Pancreas (tissue), 10 donors: ENCODE data around the gene CCDC116. TPM values are rescaled to one million over a fixed set of nuclear protein-coding genes. Genes with fewer than 3 reads are reported as not detected.

Experiments
- ATAC-seq, 4 donors: fragments of 200-7000 bp; cut with Tn5 transposase; one replicate each; pipeline versions ENCODE4 v1.8.0 to v1.9.1; 2020; ENCODE audit warnings: mild to moderate bottlenecking in 4 of 4, moderate library complexity in 4 of 4
- DNase-seq, 6 donors: peaks; one replicate each; pipeline ENCODE4 v3.0.0-alpha.2; 2020
- FAIRE-seq: peaks from 2 replicates; lab custom pipeline; 2012; peaks lifted over from hg19 to GRCh38; lab: Jason Lieb, UNC
- H3K27ac ChIP-seq, 4 donors: fragments of 200-600 bp; sonication (generic); 1 replicate in 3 of 4; 2 replicates in 1 of 4; pipeline versions ENCODE4 v1.5.0 to v1.8.0; 2020
- H3K27me3 ChIP-seq, 4 donors: fragments of 200-600 bp; one replicate each; pipeline ENCODE4 v1.8.0; 2021
- H3K36me3 ChIP-seq, 3 donors: fragments of 200-600 bp; sonication (generic) in 1 of 3; one replicate each; pipeline versions ENCODE4 v1.5.0 to v1.8.0; 2020 to 2021
- H3K4me1 ChIP-seq, 3 donors: fragments of 200-600 bp; one replicate each; pipeline ENCODE4 v1.8.0; 2021
- H3K4me3 ChIP-seq, 4 donors: fragments of 200-600 bp; sonication (generic) in 2 of 4; one replicate each; pipeline versions ENCODE4 v1.5.0 to v1.8.0; 2020 to 2021
- H3K9me3 ChIP-seq, 4 donors: fragments of 200-600 bp; one replicate each; pipeline ENCODE4 v1.8.0; 2021
- CTCF ChIP-seq, 4 donors: fragments of 200-600 bp; sonication (generic) in 3 of 4; IDR thresholded peaks; one replicate each; pipeline versions ENCODE4 v1.5.0 to v1.8.0; 2021; ENCODE audit warnings: antibody characterized with exemption in 4 of 4
- WGBS, 2 donors: extraction: QIAGEN DNeasy Blood & Tissue Kit; methylation state at CpG; one replicate each; pipeline ENCODE4 v1.1.7; 2013; 5-methylcytosine and 5-hydroxymethylcytosine counted together
- intact Hi-C, 3 donors: fragments of 100-400 bp; cut with DNase I; formaldehyde crosslinking; loops; one replicate each; pipeline versions ENCODE4 v1.11.1 to v1.14.2; 2022
- polyA plus RNA-seq, 2 donors: library from polyadenylated mRNA; stranded (reverse); fragments of 200-250 nt; gene quantifications; one replicate each; pipeline ENCODE4 v1.2.3, GENCODE V29; 2013
- total RNA-seq, 6 donors: library from RNA; stranded (reverse); fragmentation: NEBNext Ultra II Directional in 4 of 6; extraction: Animal tissue kit (Norgen Biotek cat#: 25700) in 4 of 6; gene quantifications; one replicate each; pipeline versions ENCODE4 v1.2.1 to v1.2.4, GENCODE V29; 2021 to 2023
- donor health status: healthy with polysubstance abuse.
- donor health status: DM: no; HTN: no; CAD: no; lungs with moderate emphysema.
- donor health status: DM: no; HTN: no; CAD: no.
- donor health status: control.
- donor health status: control.
- donor health status: Bipolar disorder and iron deficiency.
- donor health status: DM: yes; HTN: yes; CAD: no.
- donor health status: DM: no; HTN: no; CAD: no.
- donor health status: DM: no; HTN: no; CAD: no.
- donor health status: DM: yes; HTN: yes; CAD: no.

Gene CCDC116
- total and polyA plus RNA-seq, 8 donors: 0.12 to 1.3 (median 0.34) TPM; not detected in 1

- DNase-seq: peak; percentile 56 to 85 (median 73)
- no peak for FAIRE-seq
- peak; percentile 61 to 75 (median 68) for TF ChIP-seq CTCF (IDR thresholded peaks at IDR 0.05)
- H3K36me3 ChIP-seq: no peaks in the 10 kb centered on the region
- ATAC-seq: peak in 3 of 4 donors; percentile 40 to 47 (median 43)
- intact Hi-C loops: no loop called here
- 39% methylated on average over 14 of the region's 14 CpGs for WGBS, 2 donors
- H3K4me1 ChIP-seq: peaks cover 0 to 5% (median 4%) of the 10 kb centered on the region in 3 donors
- no peaks in the 10 kb centered on the region for H3K27me3 ChIP-seq
- H3K27ac ChIP-seq: no peak overlapping the region
- H3K4me3 ChIP-seq: no peak overlapping the region
- H3K9me3 ChIP-seq: no peaks in the 10 kb centered on the region
These were observed 14.3 kb downstream of the CCDC116 start for GRCh38 chr22:21646608-21647590.

- Histone ChIP-seq H3K36me3 (no peaks in the 10 kb centered on the region), H3K27ac (no peak overlapping the region), H3K27me3 (no peaks in the 10 kb centered on the region), H3K9me3 (no peaks in the 10 kb centered on the region), H3K4me1 (peaks cover 0 to 5% (median 0%) of the 10 kb centered on the region in 3 donors), H3K4me3 (no peak overlapping the region)
- FAIRE-seq (no peak), ATAC-seq (no peak), DNase-seq (no peak)
- intact Hi-C loops: no loop called here
- 82 to 91% methylated on average over 7 of the region's 7 CpGs for WGBS, 2 donors
- no peak for TF ChIP-seq CTCF (IDR thresholded peaks at IDR 0.05)
These were observed 17.7 kb downstream of the CCDC116 start for GRCh38 chr22:21650280-21650679.

- ATAC-seq (no peak), DNase-seq (no peak), FAIRE-seq (no peak)
- H3K27me3 ChIP-seq: no peaks in the 10 kb centered on the region
- 41 to 49% methylated on average over 6 of the region's 6 CpGs for WGBS, 2 donors
- intact Hi-C loops: no loop called here
- H3K9me3 ChIP-seq: no peaks in the 10 kb centered on the region
- no peaks in the 10 kb centered on the region for H3K36me3 ChIP-seq
- H3K4me3 ChIP-seq: peak overlapping the region in 2 of 4 donors; percentile 22 to 50
- TF ChIP-seq CTCF (IDR thresholded peaks at IDR 0.05): no peak
- H3K4me1 ChIP-seq: peaks cover 0 to 5% (median 0%) of the 10 kb centered on the region in 3 donors
- H3K27ac ChIP-seq: no peak overlapping the region
These were observed 18.4 kb downstream of the CCDC116 start for GRCh38 chr22:21650823-21651520.

- no peak for FAIRE-seq
- H3K4me1 ChIP-seq: peaks cover 0 to under 1% (median 0%) of the 10 kb centered on the region in 3 donors
- H3K27me3 ChIP-seq: no peaks in the 10 kb centered on the region
- H3K4me3 ChIP-seq: peak overlapping the region; percentile 14 to 50 (median 19)
- ATAC-seq: peak in 3 of 4 donors; percentile 5 to 11 (median 6)
- H3K9me3 ChIP-seq: no peaks in the 10 kb centered on the region
- H3K36me3 ChIP-seq: no peaks in the 10 kb centered on the region
- 40 to 41% methylated on average over 29 of the region's 29 CpGs for WGBS, 2 donors
- intact Hi-C loops: no loop called here
- no peak for TF ChIP-seq CTCF (IDR thresholded peaks at IDR 0.05)
- no peak for DNase-seq
- H3K27ac ChIP-seq: no peak overlapping the region
These were observed 19.0 kb downstream of the CCDC116 start for GRCh38 chr22:21651521-21652009.
